Measurements from ENCODE around the gene RFLNA. TPM values are rescaled to one million over a fixed set of nuclear protein-coding genes. Genes with fewer than 3 reads are reported as not detected.

RFLNA gene
- total RNA-seq, 2 experiments from 2014 or later = not detected

DNA sequence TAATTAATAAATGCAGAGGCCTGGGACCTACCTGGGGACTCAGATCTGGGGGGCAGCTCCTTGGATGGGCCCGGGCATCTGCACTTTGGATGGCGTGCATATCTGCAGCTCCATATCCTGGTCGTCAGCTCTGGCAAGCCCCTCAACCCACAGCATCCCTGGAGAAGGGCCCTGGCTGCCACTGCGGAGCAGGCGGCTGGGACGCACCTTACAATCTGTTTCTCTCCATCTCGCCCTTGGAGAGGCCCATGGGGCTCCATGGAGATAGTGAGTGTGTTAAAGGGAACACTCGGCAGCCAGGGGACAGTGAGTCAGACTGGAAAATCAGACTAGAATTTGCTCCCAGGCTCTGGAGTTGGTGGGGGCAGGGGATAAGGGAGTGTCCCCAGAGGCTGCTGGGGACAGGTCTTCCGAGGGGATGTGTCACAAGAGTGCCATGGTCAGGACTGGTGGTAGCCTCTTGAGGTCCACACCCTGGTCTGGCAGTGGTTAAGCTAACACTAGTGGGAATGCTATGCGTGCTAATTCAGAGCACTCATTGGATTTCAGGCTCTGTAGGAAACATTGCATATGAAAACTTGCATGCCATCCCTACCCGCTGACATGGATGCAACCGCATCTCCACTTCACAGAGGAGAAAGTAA, 21.5 kb downstream of the RFLNA start:
- Mint-ChIP-seq H3K36me3 (ENCODE audit: low read depth) (no peaks in the 10 kb centered on the region), H3K27ac (no peak overlapping the region), H3K4me3 (no peak overlapping the region), H3K27me3 (no peaks in the 10 kb centered on the region), H3K4me1 (ENCODE audit: low read depth) (no peaks in the 10 kb centered on the region), H3K9me3 (no peaks in the 10 kb centered on the region)
- TF ChIP-seq, protein P1, sequence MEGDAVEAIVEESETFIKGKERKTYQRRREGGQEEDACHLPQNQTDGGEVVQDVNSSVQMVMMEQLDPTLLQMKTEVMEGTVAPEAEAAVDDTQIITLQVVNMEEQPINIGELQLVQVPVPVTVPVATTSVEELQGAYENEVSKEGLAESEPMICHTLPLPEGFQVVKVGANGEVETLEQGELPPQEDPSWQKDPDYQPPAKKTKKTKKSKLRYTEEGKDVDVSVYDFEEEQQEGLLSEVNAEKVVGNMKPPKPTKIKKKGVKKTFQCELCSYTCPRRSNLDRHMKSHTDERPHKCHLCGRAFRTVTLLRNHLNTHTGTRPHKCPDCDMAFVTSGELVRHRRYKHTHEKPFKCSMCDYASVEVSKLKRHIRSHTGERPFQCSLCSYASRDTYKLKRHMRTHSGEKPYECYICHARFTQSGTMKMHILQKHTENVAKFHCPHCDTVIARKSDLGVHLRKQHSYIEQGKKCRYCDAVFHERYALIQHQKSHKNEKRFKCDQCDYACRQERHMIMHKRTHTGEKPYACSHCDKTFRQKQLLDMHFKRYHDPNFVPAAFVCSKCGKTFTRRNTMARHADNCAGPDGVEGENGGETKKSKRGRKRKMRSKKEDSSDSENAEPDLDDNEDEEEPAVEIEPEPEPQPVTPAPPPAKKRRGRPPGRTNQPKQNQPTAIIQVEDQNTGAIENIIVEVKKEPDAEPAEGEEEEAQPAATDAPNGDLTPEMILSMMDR (IDR thresholded peaks at IDR 0.05) = no peak
- no peaks in the 10 kb centered on the region for H3K9me3 ChIP-seq (ENCODE audit: control insufficient read depth in 1 of 2, insufficient read depth in 1 of 2, low read length in 2 of 2)
- no peak overlapping the region for H3K27ac ChIP-seq (ENCODE audit: low read depth in 1 of 2, low read length in 2 of 2)
- ChIA-PET CTCF (no interaction called here), POLR2A (no interaction called here)
- no peak for ATAC-seq (ENCODE audit: poor library complexity)
- intact Hi-C loops (cut with DNase I, micrococcal nuclease) = no loop called here
- DNase-seq = no peak
- no peaks in the 10 kb centered on the region for H3K4me1 ChIP-seq (ENCODE audit: insufficient read depth, low read length)
- H3K36me3 ChIP-seq (ENCODE audit: insufficient read depth, low read length) = no peaks in the 10 kb centered on the region
- no peak overlapping the region for H3K4me3 ChIP-seq (ENCODE audit: low read length)
- no peaks in the 10 kb centered on the region for H3K27me3 ChIP-seq (ENCODE audit: control insufficient read depth in 1 of 2, insufficient read depth in 2 of 2, low read length in 2 of 2)

DNA sequence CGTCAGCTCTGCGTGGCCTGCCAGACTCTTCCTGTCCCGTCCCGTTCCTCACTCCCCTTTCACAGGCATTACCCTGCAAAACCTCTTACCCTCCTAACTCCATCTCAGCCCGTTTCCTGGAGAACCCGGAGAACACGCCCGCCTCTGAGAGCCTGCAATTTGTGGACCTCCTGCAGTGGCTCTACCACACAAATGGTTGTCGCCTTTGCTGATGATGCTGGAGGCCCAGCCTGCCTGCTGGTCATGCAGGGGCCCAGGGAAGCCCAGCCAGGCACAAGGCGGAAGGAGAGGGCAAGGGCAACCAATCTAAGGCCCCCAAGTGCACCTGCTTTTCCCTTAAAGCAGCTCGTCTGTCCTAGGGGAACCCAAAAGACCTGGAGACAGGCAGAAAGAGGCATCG, 22.5 kb downstream of the RFLNA start:
- intact Hi-C loops (cut with DNase I, micrococcal nuclease) = no loop called here
- no peak overlapping the region for H3K27ac ChIP-seq (ENCODE audit: low read depth in 1 of 2, low read length in 2 of 2)
- Mint-ChIP-seq H3K4me3 (no peak overlapping the region), H3K27ac (no peak overlapping the region), H3K27me3 (no peaks in the 10 kb centered on the region), H3K36me3 (ENCODE audit: low read depth) (no peaks in the 10 kb centered on the region), H3K9me3 (no peaks in the 10 kb centered on the region), H3K4me1 (ENCODE audit: low read depth) (no peaks in the 10 kb centered on the region)
- ChIA-PET POLR2A (no interaction called here), CTCF (no interaction called here)
- H3K4me1 ChIP-seq (ENCODE audit: insufficient read depth, low read length) = no peaks in the 10 kb centered on the region
- no peaks in the 10 kb centered on the region for H3K36me3 ChIP-seq (ENCODE audit: insufficient read depth, low read length)
- H3K9me3 ChIP-seq (ENCODE audit: control insufficient read depth in 1 of 2, insufficient read depth in 1 of 2, low read length in 2 of 2) = peaks cover 0 to 5% of the 10 kb centered on the region in 2 experiments
- TF ChIP-seq, protein P1 (IDR thresholded peaks at IDR 0.05) = no peak
- no peak overlapping the region for H3K4me3 ChIP-seq (ENCODE audit: low read length)
- no peak for ATAC-seq (ENCODE audit: poor library complexity)
- no peak for DNase-seq
- no peaks in the 10 kb centered on the region for H3K27me3 ChIP-seq (ENCODE audit: control insufficient read depth in 1 of 2, insufficient read depth in 2 of 2, low read length in 2 of 2)

DNA sequence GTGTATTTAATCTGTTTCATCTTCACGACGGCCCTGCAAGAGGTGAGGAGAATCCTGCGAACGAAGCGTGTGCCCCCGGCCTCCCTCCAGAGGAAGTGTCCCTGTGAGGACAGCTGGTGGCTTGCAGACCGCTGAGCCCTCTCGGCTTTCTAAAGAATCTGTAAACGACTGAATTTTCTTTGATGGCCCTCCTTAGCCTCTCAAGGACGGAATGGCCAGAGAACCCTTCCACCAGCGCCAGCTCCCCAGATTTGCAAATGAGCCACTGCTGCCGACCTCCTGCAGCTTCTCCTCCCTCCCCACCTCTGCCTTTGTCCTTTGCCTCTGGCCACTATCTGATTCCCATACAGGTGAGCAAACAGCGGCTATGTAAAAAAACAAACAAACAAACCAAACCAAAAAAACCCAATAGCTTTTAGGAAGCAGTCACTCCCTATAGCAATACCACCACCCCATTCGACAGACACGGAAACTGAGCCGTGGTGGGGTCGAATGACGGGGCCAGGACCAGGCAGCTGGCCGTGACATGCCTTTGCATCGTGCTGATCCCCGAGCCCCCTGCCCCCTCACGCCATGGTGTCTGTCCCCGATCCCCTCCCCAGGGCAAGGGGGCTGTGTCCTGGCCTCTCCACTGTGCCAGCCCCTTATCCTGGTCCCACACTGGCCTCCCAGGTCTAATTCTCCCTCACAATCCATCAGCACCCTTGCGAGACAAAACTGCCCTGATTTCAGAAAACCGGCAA, 23.6 kb downstream of the RFLNA start:
- H3K27me3 Mint-ChIP-seq = no peaks in the 10 kb centered on the region
- no peaks in the 10 kb centered on the region for H3K4me1 Mint-ChIP-seq (ENCODE audit: low read depth)
- Histone ChIP-seq H3K27ac (ENCODE audit: low read depth in 1 of 2, low read length in 2 of 2) (no peak overlapping the region), H3K36me3 (ENCODE audit: insufficient read depth, low read length) (no peaks in the 10 kb centered on the region), H3K4me1 (ENCODE audit: insufficient read depth, low read length) (no peaks in the 10 kb centered on the region), H3K4me3 (ENCODE audit: low read length) (no peak overlapping the region), H3K27me3 (ENCODE audit: control insufficient read depth in 1 of 2, insufficient read depth in 2 of 2, low read length in 2 of 2) (no peaks in the 10 kb centered on the region), H3K9me3 (ENCODE audit: control insufficient read depth in 1 of 2, insufficient read depth in 1 of 2, low read length in 2 of 2) (peaks cover 5 to 8% of the 10 kb centered on the region in 2 experiments)
- H3K27ac Mint-ChIP-seq = no peak overlapping the region
- H3K9me3 Mint-ChIP-seq = no peaks in the 10 kb centered on the region
- peaks cover 2% of the 10 kb centered on the region for H3K36me3 Mint-ChIP-seq (ENCODE audit: low read depth)
- CTCF ChIA-PET = no interaction called here
- H3K4me3 Mint-ChIP-seq = no peak overlapping the region
- DNase-seq (no peak), ATAC-seq (ENCODE audit: poor library complexity) (no peak)
- intact Hi-C loops (cut with DNase I, micrococcal nuclease) = no loop called here
- POLR2A ChIA-PET = no interaction called here
- TF ChIP-seq, protein P1 (IDR thresholded peaks at IDR 0.05) = no peak

All from CD4-positive, alpha-beta T cell (primary cell).